ENCODE data around the gene ABL2.

DNA sequence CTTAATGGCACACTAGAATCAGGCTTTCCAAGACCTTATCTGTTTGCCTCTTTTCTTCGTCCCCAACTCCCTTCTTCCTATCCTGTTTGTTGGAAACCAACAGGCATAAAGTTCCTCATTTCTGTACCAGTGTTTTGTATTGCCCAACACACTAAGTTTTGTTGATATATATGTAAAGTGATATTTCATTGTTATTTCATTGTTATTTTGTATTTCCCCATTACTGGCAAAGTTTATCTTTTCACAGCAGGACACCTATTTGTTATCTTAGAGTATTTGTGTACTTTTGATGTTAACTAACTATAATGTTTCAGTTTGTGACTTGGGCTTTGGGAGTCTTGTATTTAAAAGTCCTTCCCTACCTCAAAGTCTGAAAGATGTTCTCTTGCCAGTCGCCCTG, 176.7 kb downstream of the ABL2 start:
- TF ChIP-seq, protein P1, sequence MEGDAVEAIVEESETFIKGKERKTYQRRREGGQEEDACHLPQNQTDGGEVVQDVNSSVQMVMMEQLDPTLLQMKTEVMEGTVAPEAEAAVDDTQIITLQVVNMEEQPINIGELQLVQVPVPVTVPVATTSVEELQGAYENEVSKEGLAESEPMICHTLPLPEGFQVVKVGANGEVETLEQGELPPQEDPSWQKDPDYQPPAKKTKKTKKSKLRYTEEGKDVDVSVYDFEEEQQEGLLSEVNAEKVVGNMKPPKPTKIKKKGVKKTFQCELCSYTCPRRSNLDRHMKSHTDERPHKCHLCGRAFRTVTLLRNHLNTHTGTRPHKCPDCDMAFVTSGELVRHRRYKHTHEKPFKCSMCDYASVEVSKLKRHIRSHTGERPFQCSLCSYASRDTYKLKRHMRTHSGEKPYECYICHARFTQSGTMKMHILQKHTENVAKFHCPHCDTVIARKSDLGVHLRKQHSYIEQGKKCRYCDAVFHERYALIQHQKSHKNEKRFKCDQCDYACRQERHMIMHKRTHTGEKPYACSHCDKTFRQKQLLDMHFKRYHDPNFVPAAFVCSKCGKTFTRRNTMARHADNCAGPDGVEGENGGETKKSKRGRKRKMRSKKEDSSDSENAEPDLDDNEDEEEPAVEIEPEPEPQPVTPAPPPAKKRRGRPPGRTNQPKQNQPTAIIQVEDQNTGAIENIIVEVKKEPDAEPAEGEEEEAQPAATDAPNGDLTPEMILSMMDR (IDR thresholded peaks at IDR 0.05 in 4 of 5, conservative IDR thresholded peaks at IDR 0.05 in 1 of 5), result no peak
- no peak for TF ChIP-seq POLR2A (IDR thresholded peaks at IDR 0.05)
